HG02642 (cell line): ENCODE measurements around the gene MYEOV.
A peak's percentile ranks its signal among the peaks of the same experiment; 100 is the strongest.

Experiments used
- ATAC-seq: cut with Tn5 transposase; IDR thresholded peaks from one replicate; pipeline ENCODE4 v1.9.1; 2021; ENCODE audit warnings: mild to moderate bottlenecking; ENCODE audit not compliant: unreplicated experiment, poor library complexity

MYEOV gene

GRCh38 chr11:69285766-69286165 is 8.2 kb upstream of the MYEOV start:
- no peak for ATAC-seq

GRCh38 chr11:69286374-69287371 is 7.3 kb upstream of the MYEOV start:
- ATAC-seq = no peak

- ATAC-seq = no peak
Measured at GRCh38 chr11:69287968-69288882, 5.7 kb upstream of the MYEOV start.

- no peak for ATAC-seq
Measured at GRCh38 chr11:69288883-69289242, 5.1 kb upstream of the MYEOV start.

GRCh38 chr11:69290806-69291205 is 3.1 kb upstream of the MYEOV start:
- ATAC-seq = no peak

GRCh38 chr11:69291459-69292110 is 2.4 kb upstream of the MYEOV start:
- ATAC-seq = no peak

GRCh38 chr11:69292221-69292648 is 1.7 kb upstream of the MYEOV start:
- ATAC-seq = no peak

GRCh38 chr11:69293087-69293486 is 868 bp upstream of the MYEOV start:
- ATAC-seq = no peak

GRCh38 chr11:69294571-69295078 is 670 bp downstream of the MYEOV start:
- ATAC-seq = no peak

GRCh38 chr11:69295079-69295994 is 1.4 kb downstream of the MYEOV start:
- ATAC-seq = no peak

GRCh38 chr11:69295995-69296889 is 2.3 kb downstream of the MYEOV start:
- ATAC-seq = no peak

- peak; percentile 53 for ATAC-seq
Measured at GRCh38 chr11:69296890-69297786, 3.2 kb downstream of the MYEOV start.

GRCh38 chr11:69297787-69298266 is 3.9 kb downstream of the MYEOV start:
- ATAC-seq = no peak

GRCh38 chr11:69298267-69299022 is 4.5 kb downstream of the MYEOV start:
- peak; percentile 38 for ATAC-seq

GRCh38 chr11:69299023-69299461 is 5.1 kb downstream of the MYEOV start:
- no peak for ATAC-seq

GRCh38 chr11:69299572-69299971 is 5.6 kb downstream of the MYEOV start:
- ATAC-seq = no peak
